IMR-90 (cell line): ENCODE data around the gene PQBP1. TPM values are rescaled to one million over a fixed set of nuclear protein-coding genes. Genes with fewer than 3 reads are reported as not detected.
A peak's percentile ranks its signal among the peaks of the same experiment; 100 is the strongest.

Source experiments
- ATAC-seq: fragments of 200-7000 bp; cut with Tn5 transposase; 2 replicates; pipeline ENCODE4 v1.9.1; 2020; ENCODE audit warnings: low read depth, mild to moderate bottlenecking, moderate library complexity
- Bru-seq: library from RNA; stranded (reverse); fragments of 400-500 nt; gene quantifications from one replicate; lab custom pipeline; 2021; lab: Mats Ljungman, UMichigan
- BruChase-seq, 2 experiments: library from RNA; stranded (reverse); fragments of 400-500 nt; gene quantifications; one replicate each; lab custom pipeline; 2021; lab: Mats Ljungman, UMichigan
- BruUV-seq: library from RNA; stranded (reverse); fragments of 400-500 nt; replicated peaks from 2 replicates; lab custom pipeline; 2021; lab: Mats Ljungman, UMichigan
- CTCF ChIA-PET: fragments of 300-600 bp; formaldehyde crosslinking; extraction: SDS; loops from one replicate; lab custom pipeline; 2021; ENCODE audit warnings: antibody characterized with exemption; lab: Yijun Ruan, JAX
- POLR2A ChIA-PET: fragments of 300-600 bp; sonication (Branson Sonifier 250); formaldehyde crosslinking; loops from one replicate; lab custom pipeline; 2022; ENCODE audit warnings: antibody characterized with exemption; ENCODE audit not compliant: unreplicated experiment; lab: Charles Lee
- DNase-seq: peaks from one replicate; pipeline ENCODE4 v3.0.0; 2013
- H2AFZ ChIP-seq: replicated peaks from 2 replicates; pipeline ENCODE3; 2013; ENCODE audit warnings: low read length, mild to moderate bottlenecking; ENCODE audit not compliant: poor library complexity
- H2AK5ac ChIP-seq: 2 replicates; pipeline ENCODE4 v1.6.1; 2013; ENCODE audit warnings: low read depth, low read length, inconsistent platforms
- H2AK9ac ChIP-seq: replicated peaks from 2 replicates; pipeline ENCODE3; 2013; ENCODE audit warnings: mild to moderate bottlenecking, low read depth, low read length, moderate library complexity; ENCODE audit not compliant: poor library complexity
- H2BK120ac ChIP-seq: 2 replicates; pipeline ENCODE4 v1.6.1; 2013; ENCODE audit warnings: low read depth, low read length, inconsistent platforms
- H2BK15ac ChIP-seq: 3 replicates; pipeline ENCODE4 v1.6.1; 2013; ENCODE audit warnings: low read depth, low read length, inconsistent platforms
- H2BK20ac ChIP-seq: 2 replicates; pipeline ENCODE4 v1.6.1; 2013; ENCODE audit warnings: low read depth, mild to moderate bottlenecking, inconsistent platforms, low read length, moderate library complexity
- H2BK5ac ChIP-seq: 2 replicates; pipeline ENCODE4 v1.6.1; 2013; ENCODE audit warnings: mild to moderate bottlenecking, low read depth, low read length, inconsistent platforms; ENCODE audit not compliant: poor library complexity, severe bottlenecking
- H3K14ac ChIP-seq: replicated peaks from 2 replicates; pipeline ENCODE4 v1.6.1; 2013; ENCODE audit warnings: low read depth, low read length, inconsistent platforms
- H3K18ac ChIP-seq: 2 replicates; pipeline ENCODE4 v1.6.1; 2013; ENCODE audit warnings: low read depth, low read length, control low read depth
- H3K23ac ChIP-seq: 2 replicates; pipeline ENCODE4 v1.6.1; 2013; ENCODE audit warnings: low read depth, low read length, inconsistent platforms
- H3K27ac ChIP-seq: 2 replicates; pipeline ENCODE4 v1.5.1; 2013; ENCODE audit warnings: mild to moderate bottlenecking, control low read depth, low read length; ENCODE audit not compliant: insufficient read depth
- H3K27me3 ChIP-seq: 2 replicates; pipeline ENCODE4 v1.6.1; 2013; ENCODE audit warnings: low read length; ENCODE audit not compliant: control insufficient read depth, insufficient read depth
- H3K36me3 ChIP-seq: 2 replicates; pipeline ENCODE4 v1.6.1; 2013; ENCODE audit warnings: low read length, mixed read lengths; ENCODE audit not compliant: control insufficient read depth, insufficient read depth
- H3K4ac ChIP-seq: 2 replicates; pipeline ENCODE4 v1.6.1; 2013; ENCODE audit warnings: low read depth, low read length, inconsistent platforms
- H3K4me1 ChIP-seq: 2 replicates; pipeline ENCODE4 v1.6.1; 2013; ENCODE audit warnings: low read length, mixed read lengths; ENCODE audit not compliant: control insufficient read depth, insufficient read depth
- H3K4me2 ChIP-seq: 2 replicates; pipeline ENCODE4 v1.6.1; 2013; ENCODE audit warnings: low read depth, mild to moderate bottlenecking, control low read depth, low read length, moderate library complexity
- H3K4me3 ChIP-seq: 2 replicates; pipeline ENCODE4 v1.5.1; 2013; ENCODE audit warnings: low read depth, mild to moderate bottlenecking, control low read depth, low read length, moderate library complexity; ENCODE audit not compliant: insufficient read depth
- H3K56ac ChIP-seq: 2 replicates; pipeline ENCODE4 v1.6.1; 2013; ENCODE audit warnings: low read length, inconsistent platforms; ENCODE audit not compliant: insufficient read depth; ENCODE audit errors: extremely low read depth
- H3K79me1 ChIP-seq, 2 experiments: 2 replicates each; pipeline ENCODE4 v1.6.1; 2013; ENCODE audit warnings: low read length in 2 of 2, inconsistent platforms in 1 of 2, low read depth in 1 of 2
- H3K9ac ChIP-seq: 2 replicates; pipeline ENCODE4 v1.6.1; 2013; ENCODE audit warnings: low read depth, low read length, control low read depth
- H3K9me1 ChIP-seq: 2 replicates; pipeline ENCODE4 v1.6.1; 2013; ENCODE audit warnings: low read length, inconsistent platforms; ENCODE audit not compliant: insufficient read depth
- H3K9me3 ChIP-seq: 2 replicates; pipeline ENCODE4 v1.6.1; 2013; ENCODE audit warnings: low read length; ENCODE audit not compliant: control insufficient read depth, insufficient read depth
- H4K20me1 ChIP-seq: 2 replicates; pipeline ENCODE4 v1.6.1; 2013; ENCODE audit warnings: low read length, inconsistent platforms; ENCODE audit not compliant: insufficient read depth
- H4K5ac ChIP-seq: 2 replicates; pipeline ENCODE4 v1.6.1; 2013; ENCODE audit warnings: mild to moderate bottlenecking, low read depth, low read length, control low read depth
- H4K8ac ChIP-seq, 2 experiments: 2 replicates each; pipeline ENCODE4 v1.6.1; 2013; ENCODE audit warnings: low read depth in 2 of 2, low read length in 2 of 2, control low read depth in 1 of 2, inconsistent platforms in 1 of 2
- H4K91ac ChIP-seq: 2 replicates; pipeline ENCODE4 v1.6.1; 2013; ENCODE audit warnings: low read depth, low read length, inconsistent platforms; ENCODE audit not compliant: insufficient read depth
- BHLHE40 ChIP-seq: fragments of 150-350 bp; IDR thresholded peaks from 2 replicates; pipeline ENCODE4 v1.6.1; 2016; ENCODE audit warnings: mild to moderate bottlenecking, low read depth, low read length
- CEBPB ChIP-seq: IDR thresholded peaks from 2 replicates; pipeline ENCODE4 v1.6.1; 2012; ENCODE audit warnings: low read depth, low read length, improper control_type of control experiment
- FOS ChIP-seq: fragments of 150-350 bp; IDR thresholded peaks from 2 replicates; pipeline ENCODE4 v1.6.1; 2016; ENCODE audit warnings: low read depth, low read length
- MAFK ChIP-seq: IDR thresholded peaks from 2 replicates; pipeline ENCODE4 v1.6.1; 2012; ENCODE audit warnings: low read depth, low read length, improper control_type of control experiment
- MAZ ChIP-seq: IDR thresholded peaks from 2 replicates; pipeline ENCODE4 v1.6.1; 2012; ENCODE audit warnings: low read depth, mild to moderate bottlenecking, low read length, improper control_type of control experiment, moderate library complexity, borderline replicate concordance
- RFX5 ChIP-seq: IDR thresholded peaks from 2 replicates; pipeline ENCODE4 v1.8.0; 2012; ENCODE audit warnings: low read depth, mild to moderate bottlenecking, low read length, moderate library complexity
- WGBS, 2 experiments: methylation state at CpG; one replicate each; pipeline versions ENCODE4 v1.1.5 to v1.1.7; 2013; ENCODE audit warnings: missing lambda C conversion rate in 2 of 2; ENCODE audit not compliant: insufficient read length in 1 of 2; ENCODE audit errors: extremely low coverage in 2 of 2; 5-methylcytosine and 5-hydroxymethylcytosine counted together
- dilution Hi-C: fragments of 300-500 bp; cut with HindIII; formaldehyde crosslinking; loops from one replicate; pipeline ENCODE4 v1.14.3; 2018; ENCODE audit warnings: low sequenced_read_pairs; ENCODE audit not compliant: unreplicated experiment
- in situ Hi-C: fragments of 300-500 bp; cut with MboI; formaldehyde crosslinking; loops from 3 replicates; pipeline ENCODE4 v1.14.3; 2019; ENCODE audit warnings: low sequenced_read_pairs, inconsistent platforms, mixed read lengths
- intact Hi-C: fragments of 100-400 bp; cut with micrococcal nuclease; formaldehyde crosslinking; loops from 2 replicates; pipeline ENCODE4 v1.10.0; 2022
- long read RNA-seq: library from polyadenylated mRNA; unstranded; transcript quantifications from one replicate; pipeline ENCODE4 v2.0.0, GENCODE V29; 2021; ENCODE audit not compliant: unreplicated experiment
- polyA plus RNA-seq, 3 experiments: library from polyadenylated mRNA; depleted of rRNA; stranded (reverse); fragments of >200 nt; gene quantifications; 2 replicates each; pipeline ENCODE4 v1.2.3, GENCODE V29; 2012; ENCODE audit warnings: low replicate concordance in 1 of 3
- total RNA-seq: library from RNA; depleted of rRNA; stranded (reverse); fragments of >200 nt; gene quantifications from 2 replicates; pipeline ENCODE4 v1.2.3, GENCODE V29; 2012; rRNA removed
- TF ChIP-seq, protein P1 (sequence below): conservative IDR thresholded peaks from 2 replicates; pipeline ENCODE4 v1.5.1; 2012; ENCODE audit warnings: mild to moderate bottlenecking, low read depth, low read length, improper control_type of control experiment
- TF ChIP-seq, protein P2 (sequence below): fragments of 150-350 bp; IDR thresholded peaks from 2 replicates; pipeline ENCODE4 v1.6.1; 2017; ENCODE audit warnings: mild to moderate bottlenecking, antibody characterized with exemption, low read length, low read depth
- TF ChIP-seq, protein P3 (sequence below): fragments of 150-350 bp; IDR thresholded peaks from 2 replicates; pipeline ENCODE4 v1.6.1; 2016; ENCODE audit warnings: low read depth, mild to moderate bottlenecking, low read length, moderate library complexity, borderline replicate concordance

PQBP1 gene, protein sequence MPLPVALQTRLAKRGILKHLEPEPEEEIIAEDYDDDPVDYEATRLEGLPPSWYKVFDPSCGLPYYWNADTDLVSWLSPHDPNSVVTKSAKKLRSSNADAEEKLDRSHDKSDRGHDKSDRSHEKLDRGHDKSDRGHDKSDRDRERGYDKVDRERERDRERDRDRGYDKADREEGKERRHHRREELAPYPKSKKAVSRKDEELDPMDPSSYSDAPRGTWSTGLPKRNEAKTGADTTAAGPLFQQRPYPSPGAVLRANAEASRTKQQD
- total RNA-seq (120 and 124 TPM in 2 replicates), polyA plus RNA-seq (2012; rRNA removed) (96.4 and 105 TPM in 2 replicates), Bru-seq, nascent RNA (percentile 58 among the genes with signal in this experiment), BruChase-seq, experiment 1, labeled RNA remaining after a 6-hour chase (percentile 71 among the genes with signal in this experiment), BruChase-seq, experiment 2, labeled RNA remaining after a 2-hour chase (percentile 56 among the genes with signal in this experiment)
- 87.0 and 119 TPM in 2 replicates for polyA plus RNA-seq (2012; cell fraction: cytosol; rRNA removed)
- polyA plus RNA-seq (2012; cell fraction: nucleus; rRNA removed; ENCODE audit: low replicate concordance), result 140 and 147 TPM in 2 replicates
- long read RNA-seq, transcript PQBP1-216 (7 exons, 938 nt), result minor isoform, 8 of 38 reads
- long read RNA-seq, transcript PQBP1-207 (7 exons, 1,020 nt), result major isoform, 15 of 38 reads
- long read RNA-seq, partial matches to known transcripts, result 3 of 38 reads
- long read RNA-seq, other reads (novel, unspliced or antisense), result 8 of 38 reads

DNA sequence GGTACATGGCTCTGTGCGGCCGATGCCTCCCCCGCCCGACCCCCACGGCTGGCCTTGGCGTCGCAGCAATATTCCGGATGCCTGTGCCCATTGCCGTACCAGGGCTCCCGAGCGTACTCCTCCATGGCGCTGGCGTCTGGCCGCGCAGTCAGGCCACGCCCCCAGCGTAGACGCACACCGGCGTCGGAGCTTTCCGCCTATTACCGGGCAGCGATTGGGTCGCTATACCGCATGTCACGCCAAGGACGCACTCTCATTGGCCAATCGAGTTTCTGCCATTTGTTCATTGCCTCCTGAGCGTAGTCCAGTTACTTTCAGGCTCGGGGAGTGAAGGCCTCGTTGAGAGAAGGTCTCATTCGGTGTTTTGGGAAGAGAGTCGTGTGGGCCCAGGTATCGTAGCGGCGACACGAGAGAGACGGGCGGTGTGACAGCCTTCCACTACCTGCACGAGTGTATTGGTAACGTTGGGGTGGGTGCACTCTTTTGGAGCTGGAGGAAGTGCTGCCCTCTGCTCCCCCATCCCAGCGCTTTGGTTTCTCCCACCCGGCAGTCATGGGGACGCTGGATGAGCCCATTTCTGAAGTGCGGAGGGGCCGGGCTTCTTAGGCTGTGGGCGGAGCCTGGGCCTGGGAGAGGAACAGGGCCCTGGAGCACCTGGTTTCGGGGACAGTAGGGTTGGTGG is at the start of gene PQBP1, which contains the start of gene TIMM17B:
Gene PQBP1 (plus strand): TSS at position 306 of the 682 bp plus-strand sequence. CDS start 580 bp downstream, outside the sequence.
Gene TIMM17B (minus strand): TSS at position 144 of the 682 bp plus-strand sequence. CDS start 19 bp downstream, at position 125.
- 33% methylated on average over 4 of the region's 49 CpGs; no CpG with 5 or more reads in 1 of the 2 experiments for WGBS, 2 experiments
- peak; percentile 18; the same call in 1 of the 2 replicates for TF ChIP-seq MAZ
- 0 out of 2 replicates have a peak, but pooled peaks have one; percentile 10 for TF ChIP-seq CEBPB
- TF ChIP-seq FOS, result no peak
- peak; percentile 89 for TF ChIP-seq BHLHE40
- TF ChIP-seq RFX5, result 0 out of 2 replicates have a peak, but pooled peaks have one; percentile 22
- TF ChIP-seq, protein P1, sequence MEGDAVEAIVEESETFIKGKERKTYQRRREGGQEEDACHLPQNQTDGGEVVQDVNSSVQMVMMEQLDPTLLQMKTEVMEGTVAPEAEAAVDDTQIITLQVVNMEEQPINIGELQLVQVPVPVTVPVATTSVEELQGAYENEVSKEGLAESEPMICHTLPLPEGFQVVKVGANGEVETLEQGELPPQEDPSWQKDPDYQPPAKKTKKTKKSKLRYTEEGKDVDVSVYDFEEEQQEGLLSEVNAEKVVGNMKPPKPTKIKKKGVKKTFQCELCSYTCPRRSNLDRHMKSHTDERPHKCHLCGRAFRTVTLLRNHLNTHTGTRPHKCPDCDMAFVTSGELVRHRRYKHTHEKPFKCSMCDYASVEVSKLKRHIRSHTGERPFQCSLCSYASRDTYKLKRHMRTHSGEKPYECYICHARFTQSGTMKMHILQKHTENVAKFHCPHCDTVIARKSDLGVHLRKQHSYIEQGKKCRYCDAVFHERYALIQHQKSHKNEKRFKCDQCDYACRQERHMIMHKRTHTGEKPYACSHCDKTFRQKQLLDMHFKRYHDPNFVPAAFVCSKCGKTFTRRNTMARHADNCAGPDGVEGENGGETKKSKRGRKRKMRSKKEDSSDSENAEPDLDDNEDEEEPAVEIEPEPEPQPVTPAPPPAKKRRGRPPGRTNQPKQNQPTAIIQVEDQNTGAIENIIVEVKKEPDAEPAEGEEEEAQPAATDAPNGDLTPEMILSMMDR, result no peak
- TF ChIP-seq MAFK, result no peak
- TF ChIP-seq, protein P2, sequence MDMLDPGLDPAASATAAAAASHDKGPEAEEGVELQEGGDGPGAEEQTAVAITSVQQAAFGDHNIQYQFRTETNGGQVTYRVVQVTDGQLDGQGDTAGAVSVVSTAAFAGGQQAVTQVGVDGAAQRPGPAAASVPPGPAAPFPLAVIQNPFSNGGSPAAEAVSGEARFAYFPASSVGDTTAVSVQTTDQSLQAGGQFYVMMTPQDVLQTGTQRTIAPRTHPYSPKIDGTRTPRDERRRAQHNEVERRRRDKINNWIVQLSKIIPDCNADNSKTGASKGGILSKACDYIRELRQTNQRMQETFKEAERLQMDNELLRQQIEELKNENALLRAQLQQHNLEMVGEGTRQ, result no peak
- TF ChIP-seq, protein P3, sequence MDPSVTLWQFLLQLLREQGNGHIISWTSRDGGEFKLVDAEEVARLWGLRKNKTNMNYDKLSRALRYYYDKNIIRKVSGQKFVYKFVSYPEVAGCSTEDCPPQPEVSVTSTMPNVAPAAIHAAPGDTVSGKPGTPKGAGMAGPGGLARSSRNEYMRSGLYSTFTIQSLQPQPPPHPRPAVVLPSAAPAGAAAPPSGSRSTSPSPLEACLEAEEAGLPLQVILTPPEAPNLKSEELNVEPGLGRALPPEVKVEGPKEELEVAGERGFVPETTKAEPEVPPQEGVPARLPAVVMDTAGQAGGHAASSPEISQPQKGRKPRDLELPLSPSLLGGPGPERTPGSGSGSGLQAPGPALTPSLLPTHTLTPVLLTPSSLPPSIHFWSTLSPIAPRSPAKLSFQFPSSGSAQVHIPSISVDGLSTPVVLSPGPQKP, result no peak

More for the DNA sequence above, at the start of gene PQBP1, which contains the start of gene TIMM17B:
- ATAC-seq (peak; percentile 94), DNase-seq (peak; percentile 96)
- H4K91ac ChIP-seq, result peak within 1 kb of the TSS; percentile 96
- H3K23ac ChIP-seq, result peak within 1 kb of the TSS; percentile 97; the same call in 1 of the 2 replicates
- dilution Hi-C loops (no loop called here), in situ Hi-C loops (no loop called here), intact Hi-C loops (no loop called here)
- no peaks in the 10 kb centered on the region for H3K27me3 ChIP-seq
- H3K4ac ChIP-seq, result peak within 1 kb of the TSS; percentile 95
- peak within 1 kb of the TSS; percentile 95 for H2AK5ac ChIP-seq
- peaks cover 6% of the 10 kb centered on the region; the same call in 1 of the 2 replicates for H4K20me1 ChIP-seq
- H3K79me1 ChIP-seq, result peaks cover 6 to 27% of the 10 kb centered on the region in 2 experiments
- BruUV-seq, result no TSS peak
- peak within 1 kb of the TSS; percentile 95; the same call in 1 of the 3 replicates for H2BK15ac ChIP-seq
- 0 out of 2 replicates have a peak, but pooled peaks cover 4% of the 10 kb centered on the region for H3K9me1 ChIP-seq
- H2AFZ ChIP-seq, result peak within 1 kb of the TSS; percentile 98
- peak within 1 kb of the TSS; percentile 93 for H3K4me2 ChIP-seq
- H2BK20ac ChIP-seq, result no peak within 1 kb of the TSS
- peak within 1 kb of the TSS; percentile 65 to 97 for H4K8ac ChIP-seq
- peak within 1 kb of the TSS; percentile 83 for H3K27ac ChIP-seq
- H3K56ac ChIP-seq, result peak within 1 kb of the TSS; percentile 83
- peak within 1 kb of the TSS; percentile 96 for H2AK9ac ChIP-seq
- H3K36me3 ChIP-seq, result peaks cover 8% of the 10 kb centered on the region
- peak within 1 kb of the TSS; percentile 80 for H3K18ac ChIP-seq
- 0 out of 2 replicates have a peak, but pooled peaks cover 2% of the 10 kb centered on the region for H3K4me1 ChIP-seq
- ChIA-PET POLR2A (interaction anchor here (1.0 kb wide), 1 partner anchor 14 kb away, joined by 3 read pairs; the partner anchor contains the start of gene SLC35A2), CTCF (no interaction called here)
- H3K4me3 ChIP-seq, result peak within 1 kb of the TSS; percentile 78
- H3K9me3 ChIP-seq, result no peaks in the 10 kb centered on the region
- H3K14ac ChIP-seq, result peak within 1 kb of the TSS; percentile 98
- H4K5ac ChIP-seq, result peak within 1 kb of the TSS; percentile 76
- H2BK5ac ChIP-seq, result peak within 1 kb of the TSS; percentile 95
- H2BK120ac ChIP-seq, result peak within 1 kb of the TSS; percentile 85
- H3K9ac ChIP-seq, result peak within 1 kb of the TSS; percentile 93
